Measurements from ENCODE around the gene LGMN.
A peak's percentile ranks its signal among the peaks of the same experiment; 100 is the strongest.

DNA sequence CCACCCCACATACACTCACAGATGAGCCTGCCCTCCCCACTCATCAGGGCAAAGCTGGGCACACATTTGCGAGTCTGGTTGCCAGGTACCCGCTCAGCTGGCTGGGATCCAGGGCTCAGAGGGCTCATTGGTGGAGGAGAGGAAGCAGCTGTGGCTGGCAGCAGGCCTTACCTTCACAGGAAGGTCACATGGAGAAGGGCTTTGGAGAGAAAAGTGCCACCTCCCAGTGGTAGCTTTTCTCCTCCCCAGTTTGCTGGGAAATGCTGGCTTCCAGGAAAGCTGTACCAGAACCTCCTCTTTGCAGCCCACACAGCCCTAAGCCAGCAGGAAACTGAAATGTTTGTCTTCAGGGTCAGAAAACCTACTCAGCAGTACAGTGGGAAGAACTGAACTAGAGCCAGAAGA lies 55.6 kb downstream of the LGMN start:
- TF ChIP-seq POLR2A (IDR thresholded peaks at IDR 0.05) (no peak), CTCF (IDR thresholded peaks at IDR 0.05) (peak in 1 of 7 experiments; percentile 22)
